Thyroid gland (tissue), 4 donors: Measurements from ENCODE around the gene RAB40C.

Source experiments
- CTCF ChIP-seq, 6 experiments: fragments of 200-600 bp in 3 of 6; fragments of 450-650 bp in 3 of 6; sonication (generic) in 3 of 6; IDR thresholded peaks; one replicate each; pipeline ENCODE4 v1.5.1; 2016 to 2019; ENCODE audit warnings: antibody characterized with exemption in 6 of 6, mild to moderate bottlenecking in 2 of 6, inconsistent platforms in 1 of 6, moderate library complexity in 1 of 6
- POLR2A ChIP-seq, 2 donors: fragments of 450-650 bp; IDR thresholded peaks; one replicate each; pipeline ENCODE4 v1.6.1; 2017; ENCODE audit warnings: antibody characterized with exemption in 2 of 2, mild to moderate bottlenecking in 2 of 2, moderate library complexity in 1 of 2

- TF ChIP-seq POLR2A (IDR thresholded peaks at IDR 0.05) (no peak), CTCF (IDR thresholded peaks at IDR 0.05) (no peak)
These were observed 2.9 kb upstream of the RAB40C start for GRCh38 chr16:586645-587590.
